SIG-M5 treated with dmso at 0.1 percent for 504 hours (cell line): ENCODE data around the gene RFC1.
"Not testable (repeated sequence)": the region's sequence is repeated elsewhere in the genome, so short reads cannot be mapped to it uniquely, and the experiment has no call there.

ENCODE experiments used
- DNase-seq: peaks from one replicate; lab custom pipeline; 2025; ENCODE audit not compliant: unreplicated experiment; lab: John Stamatoyannopoulos, UW

RFC1 gene, protein sequence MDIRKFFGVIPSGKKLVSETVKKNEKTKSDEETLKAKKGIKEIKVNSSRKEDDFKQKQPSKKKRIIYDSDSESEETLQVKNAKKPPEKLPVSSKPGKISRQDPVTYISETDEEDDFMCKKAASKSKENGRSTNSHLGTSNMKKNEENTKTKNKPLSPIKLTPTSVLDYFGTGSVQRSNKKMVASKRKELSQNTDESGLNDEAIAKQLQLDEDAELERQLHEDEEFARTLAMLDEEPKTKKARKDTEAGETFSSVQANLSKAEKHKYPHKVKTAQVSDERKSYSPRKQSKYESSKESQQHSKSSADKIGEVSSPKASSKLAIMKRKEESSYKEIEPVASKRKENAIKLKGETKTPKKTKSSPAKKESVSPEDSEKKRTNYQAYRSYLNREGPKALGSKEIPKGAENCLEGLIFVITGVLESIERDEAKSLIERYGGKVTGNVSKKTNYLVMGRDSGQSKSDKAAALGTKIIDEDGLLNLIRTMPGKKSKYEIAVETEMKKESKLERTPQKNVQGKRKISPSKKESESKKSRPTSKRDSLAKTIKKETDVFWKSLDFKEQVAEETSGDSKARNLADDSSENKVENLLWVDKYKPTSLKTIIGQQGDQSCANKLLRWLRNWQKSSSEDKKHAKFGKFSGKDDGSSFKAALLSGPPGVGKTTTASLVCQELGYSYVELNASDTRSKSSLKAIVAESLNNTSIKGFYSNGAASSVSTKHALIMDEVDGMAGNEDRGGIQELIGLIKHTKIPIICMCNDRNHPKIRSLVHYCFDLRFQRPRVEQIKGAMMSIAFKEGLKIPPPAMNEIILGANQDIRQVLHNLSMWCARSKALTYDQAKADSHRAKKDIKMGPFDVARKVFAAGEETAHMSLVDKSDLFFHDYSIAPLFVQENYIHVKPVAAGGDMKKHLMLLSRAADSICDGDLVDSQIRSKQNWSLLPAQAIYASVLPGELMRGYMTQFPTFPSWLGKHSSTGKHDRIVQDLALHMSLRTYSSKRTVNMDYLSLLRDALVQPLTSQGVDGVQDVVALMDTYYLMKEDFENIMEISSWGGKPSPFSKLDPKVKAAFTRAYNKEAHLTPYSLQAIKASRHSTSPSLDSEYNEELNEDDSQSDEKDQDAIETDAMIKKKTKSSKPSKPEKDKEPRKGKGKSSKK

GRCh38 chr4:39365830-39366771 is at the start of gene RFC1:
TSS of gene RFC1 (minus strand) at chr4:39366362. CDS start at chr4:39366241, 121 bp downstream.
- peak; percentile 65 for DNase-seq

DNA sequence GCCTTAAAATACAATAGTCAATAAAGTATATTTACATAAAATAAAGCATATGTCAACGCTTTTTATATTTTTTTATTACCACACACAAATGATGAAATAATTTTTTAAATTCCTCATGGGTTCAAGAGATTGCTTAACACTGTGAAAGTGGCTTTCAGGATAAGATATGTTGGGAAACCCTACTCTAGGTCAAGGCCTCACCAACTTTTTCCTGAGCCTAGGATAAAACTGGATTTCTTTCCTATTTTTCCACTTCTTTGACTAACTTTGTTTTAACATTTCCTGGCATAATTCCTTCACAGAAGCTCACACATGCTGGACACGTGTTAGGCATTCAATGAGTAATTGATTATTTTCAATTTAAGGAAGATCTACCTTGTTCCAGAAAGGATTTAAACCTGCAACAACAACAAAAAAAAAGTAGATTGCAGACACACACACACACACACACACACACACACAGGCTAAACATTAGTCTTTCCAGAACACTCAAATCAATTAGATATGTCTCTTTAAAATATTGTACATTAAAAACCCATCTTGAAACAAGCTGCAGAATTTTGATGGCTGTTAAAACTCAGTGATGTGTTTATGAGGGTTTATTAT is 49.6 kb upstream of the RFC1 start:
- no peak for DNase-seq

DNA sequence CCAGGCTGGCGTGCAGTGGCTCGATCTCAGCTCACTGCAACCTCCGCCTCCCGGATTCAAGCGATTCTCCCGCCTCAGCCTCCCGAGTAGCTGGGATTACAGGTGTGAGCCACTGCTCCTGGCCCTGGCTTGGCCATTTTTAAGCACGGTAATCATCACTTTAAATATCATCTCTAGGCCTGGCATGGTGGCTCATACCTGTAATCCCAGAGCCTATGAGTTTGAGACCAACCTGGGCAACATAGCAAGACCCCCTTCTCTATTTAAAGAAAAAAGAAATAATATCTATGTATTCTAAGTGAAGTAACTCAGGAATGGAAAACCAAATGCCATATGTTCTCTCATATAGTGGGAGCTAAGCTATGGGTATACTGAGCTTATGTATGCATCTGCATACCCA is 45.4 kb upstream of the RFC1 start:
- not testable (repeated sequence) for DNase-seq

GRCh38 chr4:39410415-39410814 is 44.3 kb upstream of the RFC1 start:
- no peak for DNase-seq

DNA sequence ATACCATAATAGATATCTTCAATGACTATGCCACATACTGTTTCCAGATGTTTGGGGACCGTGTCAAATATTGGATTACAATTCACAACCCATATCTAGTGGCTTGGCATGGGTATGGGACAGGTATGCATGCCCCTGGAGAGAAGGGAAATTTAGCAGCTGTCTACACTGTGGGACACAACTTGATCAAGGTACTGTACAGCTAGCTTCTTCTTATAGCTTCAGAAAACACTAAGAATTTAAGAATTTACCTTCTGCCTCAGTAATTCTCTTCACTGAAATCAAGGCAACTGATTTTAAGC is 41.4 kb upstream of the RFC1 start:
- no peak for DNase-seq

DNA sequence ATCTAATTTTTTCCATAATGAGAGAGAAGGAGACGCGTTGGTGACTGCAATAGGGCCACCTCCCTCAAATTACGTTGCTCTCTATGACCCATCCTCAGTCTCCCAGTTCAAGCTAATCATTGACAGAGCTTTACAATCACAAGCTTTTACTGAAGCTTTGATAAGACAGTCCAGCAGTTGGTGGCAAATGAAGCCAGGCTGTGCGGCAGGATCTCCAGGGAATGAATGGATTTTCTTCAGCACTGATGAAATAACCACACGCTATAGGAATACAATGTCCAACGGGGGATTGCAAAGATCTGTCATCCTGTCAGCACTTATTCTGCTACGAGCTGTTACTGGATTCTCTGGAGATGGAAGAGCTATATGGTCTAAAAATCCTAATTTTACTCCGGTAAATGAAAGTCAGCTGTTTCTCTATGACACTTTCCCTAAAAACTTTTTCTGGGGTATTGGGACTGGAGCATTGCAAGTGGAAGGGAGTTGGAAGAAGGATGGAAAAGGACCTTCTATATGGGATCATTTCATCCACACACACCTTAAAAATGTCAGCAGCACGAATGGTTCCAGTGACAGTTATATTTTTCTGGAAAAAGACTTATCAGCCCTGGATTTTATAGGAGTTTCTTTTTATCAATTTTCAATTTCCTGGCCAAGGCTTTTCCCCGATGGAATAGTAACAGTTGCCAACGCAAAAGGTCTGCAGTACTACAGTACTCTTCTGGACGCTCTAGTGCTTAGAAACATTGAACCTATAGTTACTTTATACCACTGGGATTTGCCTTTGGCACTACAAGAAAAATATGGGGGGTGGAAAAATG is 40.8 kb upstream of the RFC1 start, which contains the start of gene KLB:
KLB (plus strand) TSS at position 168 of the 821 bp plus-strand sequence; CDS start at position 188, 20 bp downstream.
- no peak for DNase-seq

GRCh38 chr4:39401640-39402039 is 35.5 kb upstream of the RFC1 start:
- not testable (repeated sequence) for DNase-seq

GRCh38 chr4:39394706-39395105 is 28.5 kb upstream of the RFC1 start:
- DNase-seq: no peak

DNA sequence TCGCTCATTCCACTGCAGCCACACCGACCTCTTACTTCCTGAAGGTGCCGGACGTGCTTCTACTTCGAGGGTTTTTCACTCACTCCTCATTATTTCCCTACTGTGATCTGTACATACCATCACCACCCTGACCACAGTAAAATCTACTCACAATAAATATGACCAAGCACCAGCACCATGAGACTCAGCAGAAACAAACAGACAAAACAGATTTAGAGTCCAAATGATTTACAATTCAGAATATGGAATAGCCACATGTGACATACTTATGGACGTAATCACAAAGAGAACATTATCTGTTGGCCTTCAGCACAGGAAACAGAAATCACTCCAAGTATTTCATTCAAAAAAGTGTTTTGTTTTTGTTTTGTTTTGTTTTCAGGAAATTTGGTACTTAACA is 24.4 kb upstream of the RFC1 start:
- no peak for DNase-seq

DNA sequence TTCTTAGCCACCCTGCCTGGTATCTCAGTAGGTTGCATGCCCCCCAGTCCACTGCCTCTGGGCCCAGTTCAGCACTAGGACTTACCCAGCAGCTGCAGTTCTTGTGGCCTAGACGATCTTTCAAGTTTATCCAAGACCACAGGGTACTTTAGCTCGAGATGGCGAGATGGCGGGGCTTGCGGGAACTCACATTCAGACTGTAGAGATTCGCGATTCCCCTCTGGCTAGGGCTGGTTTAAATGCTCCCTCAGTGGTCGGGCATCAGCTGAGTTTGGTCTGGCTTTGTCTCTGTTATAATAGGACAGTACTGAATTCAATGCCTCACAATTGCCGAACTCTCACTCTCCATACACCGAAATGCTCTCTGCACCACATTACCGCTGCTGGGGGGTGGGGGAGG is 18.4 kb upstream of the RFC1 start:
- no peak for DNase-seq

DNA sequence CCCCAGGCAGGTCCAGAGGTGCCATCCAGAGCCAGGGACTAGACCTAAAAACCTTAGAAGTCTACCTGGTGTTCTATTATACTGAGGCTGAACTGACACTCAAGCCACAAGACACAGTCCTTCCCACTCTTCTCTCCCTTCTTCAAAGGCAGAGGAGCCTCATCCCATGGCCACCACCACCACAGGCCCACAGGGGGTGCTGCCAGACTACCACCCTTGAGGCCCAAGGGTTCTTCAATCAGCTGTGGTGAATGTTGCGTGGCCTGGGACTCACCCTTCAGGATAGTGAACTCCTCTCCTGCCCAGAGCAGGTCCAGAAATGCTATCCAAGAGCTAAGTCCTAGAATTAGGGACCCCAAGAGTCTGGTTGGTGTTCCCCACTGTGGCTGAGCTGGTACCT is 17.5 kb upstream of the RFC1 start:
- no peak for DNase-seq

GRCh38 chr4:39375478-39375877 is 9.3 kb upstream of the RFC1 start:
- no peak for DNase-seq

- not testable (repeated sequence) for DNase-seq
These were observed 5.0 kb upstream of the RFC1 start for GRCh38 chr4:39371209-39371608.

- DNase-seq: no peak
These were observed 3.1 kb upstream of the RFC1 start for GRCh38 chr4:39369301-39369700.

GRCh38 chr4:39367166-39367565 is 1.0 kb upstream of the RFC1 start:
- no peak for DNase-seq

- DNase-seq: no peak
These were observed 802 bp downstream of the RFC1 start for GRCh38 chr4:39365360-39365759.

- no peak for DNase-seq
These were observed 2.3 kb downstream of the RFC1 start for GRCh38 chr4:39363773-39364393.

- no peak for DNase-seq
These were observed 3.3 kb downstream of the RFC1 start for GRCh38 chr4:39362827-39363226.

DNA sequence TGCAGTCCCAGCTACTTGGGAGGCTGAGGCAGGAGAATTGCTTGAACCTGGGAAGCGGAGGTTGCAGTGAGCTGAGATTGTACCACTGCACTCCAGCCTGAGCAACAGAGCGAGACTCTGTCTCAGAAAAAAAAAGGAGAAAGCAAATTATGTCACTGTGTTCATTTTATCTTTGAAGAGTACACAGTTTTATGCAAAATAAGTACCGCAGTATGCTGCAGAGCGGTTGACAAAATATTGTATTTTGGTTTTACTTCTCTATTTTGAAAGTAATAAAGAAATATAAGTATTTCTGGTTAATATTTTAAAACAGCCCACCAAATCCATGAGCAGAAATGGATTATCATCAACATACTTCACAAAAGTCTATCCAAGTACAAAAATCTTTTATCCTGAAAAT is 5.6 kb downstream of the RFC1 start:
- not testable (repeated sequence) for DNase-seq
